Fibroblast of gingiva (primary cell): ENCODE data around the gene ARFGAP1.
"Not testable (repeated sequence)": the region's sequence is repeated elsewhere in the genome, so short reads cannot be mapped to it uniquely, and the experiment has no call there.

Source experiments
- DNase-seq: peaks from one replicate; pipeline ENCODE4 v3.0.0-alpha.2; 2011; ENCODE audit warnings: low read depth

The ARFGAP1 gene

DNA sequence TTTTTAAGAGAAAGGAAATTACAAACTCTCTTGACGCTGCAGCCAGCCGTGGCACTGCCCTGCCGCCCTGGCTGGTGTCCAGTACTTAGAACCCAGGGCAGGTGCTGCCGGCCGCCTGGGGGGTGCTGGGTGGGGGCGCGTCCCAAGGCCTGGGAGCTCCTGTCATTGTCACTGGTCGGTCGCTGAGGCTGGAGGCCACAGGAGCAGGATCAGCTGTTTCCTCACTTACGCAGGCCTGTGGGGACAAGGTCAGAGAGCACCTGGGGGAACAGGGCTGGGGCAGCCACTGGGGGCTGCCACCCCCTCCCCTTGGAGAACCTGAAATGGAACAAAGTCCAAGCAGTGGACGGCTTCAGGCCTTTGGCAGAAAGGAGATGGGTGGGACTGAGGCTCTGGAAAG lies 31.3 kb upstream of the ARFGAP1 start:
- no peak for DNase-seq

DNA sequence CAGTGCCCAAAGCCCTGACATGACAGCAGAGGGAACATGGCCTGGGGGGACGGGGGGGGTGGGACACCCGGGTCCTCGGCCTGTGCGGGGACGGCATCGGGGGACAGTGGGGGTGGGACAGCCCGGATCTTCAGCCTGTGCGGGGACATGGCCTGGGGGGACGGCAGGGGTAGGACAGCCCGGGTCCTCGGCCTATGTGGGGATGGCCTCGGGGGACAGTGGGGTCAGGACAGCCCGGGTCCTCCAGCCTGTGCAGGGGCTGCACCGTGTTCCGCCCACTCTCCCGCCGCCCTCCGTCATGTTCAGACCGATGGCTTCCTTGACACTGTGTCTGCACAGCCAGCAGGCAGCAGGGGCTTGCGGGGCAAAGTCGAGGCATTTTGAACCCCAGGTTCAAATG lies 29.9 kb upstream of the ARFGAP1 start:
- DNase-seq, result no peak

DNA sequence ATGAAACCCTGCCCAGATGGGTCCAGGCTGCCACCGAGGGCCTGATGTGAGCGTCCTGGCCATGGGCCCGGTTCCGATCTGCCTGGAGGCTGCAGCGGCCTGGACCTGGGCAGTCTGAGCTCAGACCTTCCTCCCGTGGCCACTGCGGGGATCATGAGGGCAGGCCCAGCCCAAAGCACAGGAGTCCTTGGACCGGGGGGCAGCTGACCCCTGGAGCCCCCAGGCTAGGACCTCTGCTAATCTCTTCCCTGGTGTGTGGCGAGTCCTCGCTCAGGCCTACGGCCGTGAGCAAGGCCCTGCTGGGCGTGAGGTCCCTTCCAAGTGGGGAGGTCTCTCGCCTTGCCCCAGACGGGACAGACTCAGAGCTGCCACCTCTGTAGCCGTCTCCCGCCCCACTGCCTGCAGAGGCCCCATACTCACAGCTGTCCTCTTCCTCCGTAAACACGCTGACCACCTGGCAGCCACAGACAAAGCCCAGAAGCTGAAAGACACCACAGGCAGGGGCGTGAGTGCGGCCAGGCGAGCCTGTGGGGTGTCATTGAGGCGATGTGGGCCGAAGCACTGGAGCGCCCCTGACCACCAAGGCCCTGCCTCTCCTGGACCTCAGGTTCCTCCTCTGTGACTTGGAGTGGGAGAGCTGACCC lies 28.9 kb upstream of the ARFGAP1 start:
- DNase-seq, result no peak

DNA sequence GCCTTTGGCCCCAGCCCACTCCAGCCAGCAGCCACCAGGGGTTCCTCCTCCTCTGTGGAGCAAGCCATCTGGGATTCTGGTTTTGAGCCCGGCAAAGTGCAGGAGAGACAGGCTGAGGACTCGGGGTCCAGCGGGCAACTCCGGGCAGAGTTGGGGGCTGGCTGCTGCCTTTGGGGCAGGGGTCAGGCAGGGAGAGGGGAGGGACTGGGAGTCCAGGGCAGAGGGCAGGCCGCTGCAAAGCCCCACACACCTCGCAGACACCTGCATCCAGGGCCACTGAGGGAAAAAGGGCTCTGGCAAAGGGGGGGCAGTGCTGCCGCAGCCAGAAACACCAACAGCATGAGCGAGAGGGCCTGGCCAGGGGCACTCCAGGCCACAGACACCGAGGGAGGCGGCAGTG lies 28.1 kb upstream of the ARFGAP1 start:
- no peak for DNase-seq

DNA sequence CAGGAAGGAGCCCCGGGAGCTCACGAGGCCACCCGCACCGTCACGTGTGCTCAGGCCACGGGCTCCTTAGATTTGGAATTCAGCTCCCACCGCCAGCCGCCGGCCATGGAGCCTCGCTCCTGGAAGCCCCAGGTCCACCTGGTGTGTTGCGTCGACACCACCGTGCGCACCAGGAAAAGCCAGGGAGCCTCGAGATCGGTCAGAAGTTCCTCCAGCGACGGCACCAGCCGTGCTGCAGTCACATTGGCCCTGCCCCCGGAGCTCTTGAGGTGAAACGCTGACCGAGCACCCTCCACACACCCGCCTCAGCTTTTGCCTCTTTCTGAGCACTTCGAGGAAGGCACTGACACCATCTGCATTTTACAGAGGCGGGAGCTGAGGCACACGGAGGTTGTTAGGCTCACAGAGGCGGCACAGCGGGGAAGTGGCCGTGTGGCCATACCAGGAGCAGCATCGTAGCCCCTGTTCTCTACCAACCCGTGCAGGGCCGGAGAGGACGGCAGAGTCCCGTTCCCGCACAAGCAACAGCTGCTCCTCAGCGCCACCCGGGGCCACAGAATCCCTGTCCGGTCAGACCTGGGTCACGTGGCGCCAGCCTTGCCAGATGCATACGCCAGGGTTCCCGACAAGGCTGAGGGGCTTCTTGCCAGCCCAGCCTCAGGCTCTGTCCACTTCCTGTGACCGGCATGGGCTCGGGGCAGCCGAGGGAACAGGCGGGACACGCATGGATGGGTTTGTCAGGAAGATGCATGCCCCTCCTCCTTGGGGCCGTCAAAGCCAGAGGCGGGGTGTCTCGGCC lies 25.9 kb upstream of the ARFGAP1 start:
- no peak for DNase-seq

DNA sequence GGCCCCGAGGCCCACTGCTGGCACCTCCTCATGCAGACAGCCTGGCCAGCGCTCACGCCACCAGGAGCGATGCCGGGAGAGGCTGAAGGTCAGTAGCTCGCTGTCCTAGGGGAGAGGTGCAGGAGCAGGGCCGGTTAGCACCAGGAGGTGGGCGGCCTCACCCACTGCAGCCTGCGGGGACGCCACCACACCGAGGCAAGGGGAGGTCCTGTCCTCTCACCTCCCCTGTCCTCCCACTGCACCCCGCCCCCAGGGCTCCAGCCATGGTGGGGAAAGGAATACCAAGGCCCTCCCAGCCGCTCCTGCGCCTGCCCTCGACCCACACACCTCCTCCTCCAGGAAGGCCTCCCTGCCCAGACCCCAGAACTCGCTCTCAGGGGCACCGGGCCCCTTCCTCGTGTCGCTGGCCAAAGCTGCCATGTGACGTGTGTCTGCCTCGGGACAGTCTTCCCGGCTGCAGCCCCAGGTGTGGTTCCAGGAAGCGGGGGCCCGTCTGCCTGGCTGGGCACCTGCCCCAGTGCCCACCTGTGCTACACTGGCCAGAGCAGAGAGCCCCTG lies 24.9 kb upstream of the ARFGAP1 start:
- no peak for DNase-seq

DNA sequence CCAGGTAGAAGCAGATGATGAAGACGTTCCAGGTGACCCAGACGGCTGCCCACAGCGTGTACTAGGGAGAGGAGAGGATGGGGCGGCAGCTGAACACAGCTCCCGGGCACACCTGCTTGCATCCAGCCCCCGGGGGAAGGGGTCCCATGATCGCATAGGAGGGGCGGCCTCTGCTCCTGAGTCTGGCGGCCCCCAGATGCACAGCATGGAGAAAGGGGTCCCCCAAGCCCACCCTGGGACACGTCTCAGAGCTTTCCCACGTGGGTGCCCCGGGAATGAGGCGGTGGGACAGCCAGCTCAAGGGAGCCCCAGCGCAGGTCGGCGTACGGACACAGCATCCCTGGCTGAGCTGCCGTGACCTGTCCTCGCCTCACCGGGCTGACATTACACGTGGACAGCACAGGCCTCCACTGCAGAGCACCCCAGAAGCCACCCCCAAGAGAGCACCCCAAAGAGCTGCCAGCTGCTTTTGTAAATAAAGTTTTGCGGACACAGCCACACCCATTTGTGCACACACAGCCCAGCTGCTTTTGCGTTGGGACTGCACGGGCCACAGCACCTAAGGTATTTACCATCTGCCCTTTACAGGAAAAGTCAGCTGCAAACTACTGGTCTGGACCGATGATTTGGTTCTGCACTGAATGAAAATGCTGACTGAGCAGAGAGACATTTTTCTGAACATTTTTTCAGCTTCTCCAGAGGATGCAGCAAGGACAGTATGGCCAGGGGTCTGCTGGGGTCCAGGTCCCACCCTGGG lies 23.6 kb upstream of the ARFGAP1 start:
- peak; percentile 21 for DNase-seq

DNA sequence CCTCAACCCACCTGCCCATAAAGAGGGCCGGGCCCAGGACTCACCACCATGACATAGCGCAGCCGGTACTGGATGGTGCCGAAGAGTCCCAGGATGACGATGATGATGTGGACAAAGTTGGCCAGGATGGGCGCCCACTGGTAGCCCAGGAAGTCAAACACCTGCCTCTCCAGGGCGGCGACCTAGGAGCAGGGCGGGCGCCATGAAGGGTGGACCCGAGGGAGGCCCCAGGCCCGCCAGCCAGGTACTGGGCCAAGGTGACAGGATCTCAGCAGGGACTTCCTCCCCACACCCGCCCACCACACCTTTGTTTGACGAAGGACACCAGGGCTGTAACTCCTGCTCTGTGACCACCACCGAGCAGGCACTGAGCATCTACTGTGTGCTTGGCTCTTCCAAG lies 22.7 kb upstream of the ARFGAP1 start:
- DNase-seq, result no peak

DNA sequence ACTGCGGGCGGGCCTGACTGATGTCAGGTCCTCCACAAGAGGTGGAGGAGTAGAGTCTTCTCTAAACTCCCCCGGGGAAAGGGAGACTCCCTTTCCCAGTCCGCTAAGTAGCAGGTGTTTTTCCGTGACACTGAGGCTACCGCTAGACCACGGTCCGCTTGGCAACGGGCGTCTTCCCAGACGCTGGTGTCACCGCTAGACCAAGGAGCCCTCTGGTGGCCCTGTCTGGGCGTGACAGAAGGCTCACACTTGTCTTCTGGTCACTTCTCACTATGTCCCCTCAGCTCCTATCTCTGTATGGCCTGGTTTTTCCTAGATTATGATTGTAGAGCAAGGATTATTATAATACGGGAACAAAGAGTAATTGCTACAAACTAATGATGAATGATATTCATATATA lies 21.3 kb upstream of the ARFGAP1 start:
- DNase-seq, result not testable (repeated sequence)

DNA sequence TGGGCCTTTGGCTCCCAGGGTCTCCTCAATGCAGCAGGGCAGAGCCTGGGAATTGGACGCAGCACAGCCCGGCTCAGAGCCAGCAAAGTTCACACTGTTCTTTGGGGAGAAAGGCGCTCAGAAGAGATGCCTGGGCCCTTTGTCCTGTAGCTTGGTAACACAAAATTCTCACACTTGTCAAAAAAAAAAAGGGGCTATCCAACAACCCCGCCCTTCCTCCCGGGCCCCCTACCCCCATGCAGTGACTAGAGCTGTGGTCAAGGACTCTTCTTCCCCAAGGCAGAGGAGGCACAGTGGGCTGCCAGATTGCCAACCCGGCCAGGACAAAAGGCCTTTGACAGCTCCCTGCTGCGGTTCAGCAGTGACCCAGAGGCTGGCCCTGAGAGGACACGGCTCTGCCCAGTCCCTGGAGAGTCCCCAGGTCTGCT lies 20.3 kb upstream of the ARFGAP1 start:
- DNase-seq, result no peak

DNA sequence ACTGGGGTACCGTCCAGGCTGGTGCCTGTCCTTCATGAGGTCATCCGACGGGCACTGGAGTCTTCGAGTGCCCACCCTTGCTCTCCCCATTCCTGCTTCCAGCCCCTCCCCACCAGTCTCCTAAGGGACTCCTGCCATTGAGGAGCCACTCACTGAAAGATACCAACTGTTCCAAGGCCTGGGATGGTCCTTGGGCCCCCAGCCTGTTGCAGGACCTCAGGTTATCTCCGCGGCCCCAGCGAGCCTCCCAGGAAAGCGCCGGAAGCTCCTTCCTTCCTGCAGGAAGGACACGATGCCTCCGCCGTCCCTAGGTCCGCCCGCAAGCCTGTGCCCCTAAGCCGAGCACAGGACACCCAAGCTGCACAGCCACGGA lies 19.6 kb upstream of the ARFGAP1 start:
- no peak for DNase-seq

DNA sequence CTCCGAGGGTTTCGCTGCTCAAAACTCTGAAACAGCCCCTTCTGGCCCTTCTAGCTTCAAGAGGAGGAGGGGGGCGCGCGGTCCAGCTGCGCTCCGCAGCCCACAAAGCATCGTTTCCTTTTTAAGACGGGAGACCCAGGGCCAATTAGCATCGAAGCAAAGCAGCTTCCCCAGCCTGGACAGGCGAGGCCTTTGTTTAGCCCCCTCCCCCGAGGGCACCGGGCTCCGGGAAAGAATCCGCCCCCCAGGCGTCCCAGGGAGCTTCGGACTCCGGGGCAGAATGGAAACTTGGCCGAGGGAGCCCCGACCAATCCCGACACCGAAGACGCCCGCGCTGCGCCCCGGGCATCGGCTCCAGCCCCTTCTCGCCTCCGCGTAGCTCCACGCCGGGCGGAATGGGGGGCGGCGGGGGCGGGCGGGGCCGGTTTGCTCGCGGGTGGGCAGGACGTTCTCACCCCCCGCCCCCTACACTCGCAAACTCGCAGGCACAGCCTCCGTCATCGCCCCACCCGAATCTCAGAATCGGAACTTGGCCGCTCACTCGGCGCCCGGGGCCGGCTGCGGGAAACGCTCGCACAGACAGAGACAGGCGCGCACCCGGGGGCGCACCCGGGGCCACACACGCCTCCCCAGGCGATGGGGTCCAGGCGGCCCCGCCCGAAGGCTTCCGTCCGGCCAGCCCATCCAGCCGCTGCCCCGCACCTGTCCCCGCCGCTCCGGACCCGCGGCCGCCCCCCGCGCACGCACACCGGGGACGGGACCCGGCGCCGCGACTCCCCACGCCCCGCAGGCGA lies 19.0 kb upstream of the ARFGAP1 start:
- DNase-seq, result no peak

DNA sequence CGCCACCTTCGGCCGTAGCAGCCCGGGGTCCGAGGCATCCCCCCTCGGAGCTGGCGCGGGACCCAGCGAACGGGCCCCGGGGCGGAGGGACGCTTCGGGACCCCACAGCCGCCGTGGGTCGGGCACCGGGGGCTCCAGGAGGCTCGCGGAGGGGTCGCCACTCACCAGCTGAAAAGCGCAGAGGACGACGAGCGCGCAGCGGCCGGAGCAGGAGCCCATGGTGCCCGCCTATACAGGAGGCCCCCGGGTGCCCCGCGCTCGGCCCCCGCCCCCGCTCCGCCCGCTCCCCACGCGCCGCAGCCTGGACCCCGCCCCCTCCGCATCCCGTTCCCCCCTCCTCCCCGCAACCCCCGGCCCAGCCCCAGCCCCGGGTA lies 18.4 kb upstream of the ARFGAP1 start, which contains the start of gene NKAIN4:
NKAIN4 (minus strand) TSS at position 232 of the 374 bp plus-strand sequence; CDS start at position 219, 13 bp downstream.
- no peak for DNase-seq

DNA sequence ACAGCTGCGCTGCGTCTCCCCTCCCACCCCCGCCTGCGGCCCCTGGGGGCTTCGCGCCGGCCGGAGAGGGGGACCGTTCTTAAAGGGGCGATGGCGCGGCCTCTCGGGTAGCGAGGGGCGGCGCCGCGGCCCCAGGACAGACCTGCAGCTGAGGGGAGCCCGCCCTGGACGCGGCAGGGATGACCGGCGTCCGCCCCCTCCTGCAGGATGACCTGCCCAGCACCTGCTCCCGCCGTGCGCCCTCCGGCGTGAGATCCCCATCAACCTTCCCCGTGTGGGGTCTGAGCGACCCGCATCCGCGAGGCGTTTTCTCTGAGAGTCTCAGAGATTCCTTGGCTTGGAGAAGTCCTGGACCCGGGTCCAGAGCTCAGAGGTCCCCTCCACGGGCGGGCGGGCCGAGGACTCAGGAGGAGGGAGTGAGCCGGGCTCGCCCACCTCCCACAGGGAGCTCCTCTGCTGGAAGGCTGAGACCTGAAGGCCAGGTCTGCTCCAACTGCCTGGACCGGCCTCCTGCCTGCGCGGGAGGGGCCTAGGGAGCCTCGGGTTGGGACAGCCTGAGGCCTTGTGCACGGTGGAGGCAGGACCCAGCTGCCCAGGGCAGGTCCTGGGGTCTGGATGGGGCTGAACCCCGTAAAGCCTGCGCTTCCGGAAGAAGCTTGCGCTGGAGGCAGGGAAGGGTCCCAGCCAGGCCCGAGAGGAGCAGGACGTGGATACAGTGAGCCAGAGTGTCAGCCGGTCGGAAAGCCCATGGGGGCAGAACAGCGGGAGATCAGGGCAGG lies 17.8 kb upstream of the ARFGAP1 start:
- DNase-seq, result no peak

DNA sequence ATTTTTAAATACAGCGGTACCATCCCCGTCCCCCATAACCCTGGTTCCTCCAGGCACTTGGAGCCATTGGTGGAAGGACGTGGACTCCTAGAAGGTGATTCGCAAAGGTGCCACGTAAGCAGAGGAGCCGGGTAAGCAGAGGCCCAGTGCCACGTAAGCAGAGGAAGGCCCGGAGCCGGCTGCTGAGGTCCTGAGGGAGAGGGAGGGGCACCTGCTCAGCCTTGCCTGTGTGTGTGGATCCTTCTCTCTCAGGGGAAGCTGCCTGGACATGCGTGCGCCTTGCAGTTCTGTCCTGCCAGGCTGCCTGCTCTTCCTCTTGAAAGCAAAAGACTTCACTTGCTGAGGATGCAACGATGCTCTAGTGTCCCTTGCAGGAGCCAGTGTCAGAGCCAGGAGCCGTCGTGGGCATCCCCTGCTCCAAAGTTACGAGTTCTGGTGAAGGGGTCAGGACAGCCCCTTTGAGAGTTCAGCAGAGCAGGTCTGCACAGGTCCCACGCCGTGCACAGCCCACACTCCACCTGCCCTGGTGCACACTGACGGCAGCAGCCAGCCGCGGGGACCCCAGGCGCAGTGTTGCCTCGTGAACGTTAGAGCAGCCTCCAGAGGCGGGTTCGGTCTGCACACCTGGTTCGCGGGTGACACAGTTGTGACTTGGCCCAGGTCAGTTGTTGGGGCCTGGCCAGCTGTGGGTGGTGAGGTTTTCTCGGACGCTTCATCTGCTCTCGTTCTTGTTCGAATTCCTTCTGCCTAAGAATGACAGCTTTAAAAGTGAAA lies 16.5 kb upstream of the ARFGAP1 start:
- DNase-seq, result no peak

DNA sequence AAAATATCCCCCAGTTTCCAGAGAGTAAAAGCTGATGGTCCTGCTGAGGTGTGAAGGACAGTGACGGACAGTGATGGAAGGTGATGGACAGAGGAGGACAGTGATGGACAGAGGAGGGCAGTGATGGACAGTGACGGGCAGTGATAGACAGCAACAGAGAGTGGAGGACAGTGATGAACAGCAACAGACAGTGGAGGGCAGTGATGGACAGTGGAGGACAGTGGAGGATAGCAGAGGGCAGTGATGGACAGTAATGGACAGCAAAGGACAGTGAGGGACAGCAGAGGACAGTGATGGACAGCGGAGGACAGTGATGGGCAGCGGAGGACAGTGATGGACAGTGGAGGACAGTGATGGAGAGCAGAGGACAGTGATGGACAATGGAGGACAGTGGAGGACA lies 15.7 kb upstream of the ARFGAP1 start:
- DNase-seq, result no peak

DNA sequence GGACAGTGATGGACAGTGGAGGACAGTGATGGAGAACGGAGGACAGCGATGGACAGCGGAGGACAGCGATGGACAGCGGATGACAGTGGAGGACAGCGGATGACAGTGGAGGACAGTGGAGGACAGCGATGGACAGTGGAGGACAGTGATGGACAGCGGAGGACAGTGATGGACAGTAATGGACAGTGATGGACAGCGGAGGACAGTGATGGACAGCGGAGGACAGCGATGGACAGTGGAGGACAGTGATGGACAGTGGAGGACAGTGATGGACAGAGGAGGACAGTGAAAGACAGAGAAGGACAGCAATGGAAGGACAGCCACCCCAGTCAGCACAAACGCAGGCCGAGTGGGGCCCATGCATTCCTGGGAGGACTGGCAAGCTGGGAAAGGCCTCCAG lies 15.0 kb upstream of the ARFGAP1 start:
- no peak for DNase-seq

DNA sequence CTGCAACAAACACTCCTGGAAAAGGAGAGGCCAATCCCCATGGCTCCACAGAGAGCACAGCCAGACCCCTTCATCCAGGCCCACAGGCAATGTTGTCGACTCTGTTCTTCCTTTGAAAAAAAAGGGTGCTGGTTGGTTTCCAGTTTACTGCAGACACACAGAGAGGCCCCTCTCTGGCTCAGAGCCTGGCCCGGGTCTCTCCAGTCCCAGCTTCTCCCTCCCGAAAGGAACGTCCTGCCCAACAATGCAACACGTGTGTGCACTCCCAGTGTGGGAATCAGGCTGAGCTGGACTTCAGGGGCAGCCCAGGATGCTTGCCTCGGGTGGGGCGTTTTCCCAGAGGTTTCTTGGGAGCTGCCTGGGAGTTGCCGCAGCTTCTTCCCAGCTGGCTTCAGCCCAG lies 13.8 kb upstream of the ARFGAP1 start:
- no peak for DNase-seq

DNA sequence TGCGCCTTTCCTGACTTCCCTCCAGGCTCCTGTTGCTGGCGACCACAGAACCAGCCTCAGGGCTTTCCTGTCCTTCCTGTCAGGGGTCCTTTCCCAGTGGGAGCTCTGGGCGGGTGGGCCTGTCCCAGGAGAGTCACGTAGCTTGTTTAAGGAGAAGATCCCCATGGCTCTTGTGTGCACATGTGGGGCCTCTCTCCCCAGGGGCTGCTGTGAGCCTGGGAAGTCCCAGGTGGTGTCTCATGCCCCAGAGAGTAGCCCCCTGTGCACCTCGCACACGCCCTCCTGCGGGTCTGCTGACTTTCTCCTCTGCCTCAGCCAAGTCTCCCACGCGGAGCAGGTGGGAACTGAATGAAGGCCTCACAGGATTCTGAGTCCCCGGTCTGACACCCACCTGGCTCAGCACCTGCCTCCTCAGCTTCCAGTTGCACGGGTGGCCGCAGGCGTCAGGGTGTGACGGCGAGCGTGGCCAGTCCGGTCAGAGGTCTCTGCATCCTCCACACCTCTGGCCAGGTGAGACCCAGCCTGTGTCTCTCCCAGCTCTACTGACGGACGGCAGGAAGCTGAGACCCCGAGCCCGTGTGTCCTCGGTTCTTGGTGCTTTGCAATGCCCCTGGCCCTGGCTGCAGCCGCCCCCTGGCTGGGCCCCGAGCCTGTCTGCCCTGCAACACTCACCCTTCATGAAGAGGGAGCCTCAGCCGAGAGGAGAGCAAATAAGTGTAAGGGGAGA lies 12.7 kb upstream of the ARFGAP1 start:
- DNase-seq, result no peak

DNA sequence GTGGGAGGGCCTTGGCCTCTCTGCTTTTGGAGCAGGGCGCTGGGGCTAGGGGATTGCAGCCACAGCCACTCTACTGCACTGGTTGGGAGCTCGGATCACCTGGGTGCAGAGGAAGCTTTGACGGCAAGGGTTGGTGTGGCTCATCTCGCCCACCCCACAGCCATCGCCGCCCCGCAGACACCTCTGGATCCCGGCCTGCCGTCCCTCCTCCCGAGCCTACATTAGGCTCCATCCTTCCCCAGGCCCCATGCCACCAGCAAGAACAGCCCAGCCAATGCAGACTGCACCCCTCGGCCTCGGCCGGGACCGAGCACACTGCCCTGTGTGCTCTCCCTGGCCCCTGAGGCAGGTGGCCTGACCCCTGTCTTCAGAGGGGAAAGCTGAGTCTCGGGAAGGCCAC lies 12.1 kb upstream of the ARFGAP1 start:
- DNase-seq, result no peak
